Measurements from ENCODE around the gene ERG. TPM values are rescaled to one million over a fixed set of nuclear protein-coding genes. Genes with fewer than 3 reads are reported as not detected.

The ERG gene
- total and polyA plus RNA-seq, 4 donors: 4.8 to 19.6 (median 7.6) TPM

DNA sequence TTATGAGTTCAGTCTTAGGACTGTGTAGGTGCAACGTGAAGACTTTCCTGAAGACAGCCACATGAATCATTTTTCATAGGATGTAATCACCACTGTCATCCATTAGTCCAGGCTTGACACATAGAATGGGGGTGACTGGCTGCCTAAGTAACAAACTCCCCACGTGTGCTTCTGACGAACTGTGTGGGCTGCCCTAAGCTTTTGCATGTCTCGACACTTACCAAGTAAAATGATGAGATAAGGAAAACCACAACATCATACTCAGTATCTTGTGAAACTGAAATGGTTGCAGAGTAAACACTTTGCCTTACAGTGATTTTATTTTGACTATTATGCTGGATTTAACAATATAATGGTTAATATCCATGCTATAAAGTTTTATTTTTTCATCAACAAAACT, 19.5 kb downstream of the ERG start:
- H3K4me1 ChIP-seq (ENCODE audit: control insufficient read depth, insufficient read depth, low read length): peaks cover 3% of the 10 kb centered on the region
- H3K9me3 ChIP-seq (ENCODE audit: control insufficient read depth, insufficient read depth, low read length): no peaks in the 10 kb centered on the region
- no peak overlapping the region for H3K27ac ChIP-seq (ENCODE audit: low read depth, low read length)
- no peak for DNase-seq (ENCODE audit: low read depth in 4 of 6, low spot score in 6 of 6)
- no peak overlapping the region for H3K4me3 ChIP-seq (ENCODE audit: low read depth, low read length)
- H3K27me3 ChIP-seq (ENCODE audit: control insufficient read depth, insufficient read depth, low read length): no peaks in the 10 kb centered on the region
- WGBS (ENCODE audit: insufficient coverage): 100% methylated on average over 1 of the region's 4 CpGs
- H3K36me3 ChIP-seq (ENCODE audit: control insufficient read depth, insufficient read depth, low read length): no peaks in the 10 kb centered on the region

DNA sequence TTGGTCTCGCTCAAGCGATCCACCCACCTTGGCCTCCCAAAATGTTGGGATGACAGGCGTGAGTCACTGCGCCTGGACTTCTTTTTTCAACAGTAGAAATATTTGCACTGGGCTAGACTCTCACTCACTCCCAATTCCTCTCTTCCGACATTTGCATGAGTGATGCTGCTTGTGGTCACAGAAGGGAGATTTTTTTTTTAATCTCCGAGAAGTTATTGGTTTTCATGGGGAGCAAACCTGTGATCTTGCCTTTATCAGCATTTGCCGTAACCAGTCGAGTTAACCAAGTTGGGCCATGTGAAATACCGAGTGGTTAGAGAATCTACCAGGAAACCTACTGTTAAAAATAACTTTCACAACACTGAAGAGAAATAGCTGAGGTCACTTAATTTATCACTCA, 21.1 kb downstream of the ERG start:
- Histone ChIP-seq H3K27ac (ENCODE audit: low read depth, low read length) (no peak overlapping the region), H3K4me1 (ENCODE audit: control insufficient read depth, insufficient read depth, low read length) (peaks cover 8% of the 10 kb centered on the region), H3K27me3 (ENCODE audit: control insufficient read depth, insufficient read depth, low read length) (no peaks in the 10 kb centered on the region), H3K4me3 (ENCODE audit: low read depth, low read length) (no peak overlapping the region), H3K36me3 (ENCODE audit: control insufficient read depth, insufficient read depth, low read length) (no peaks in the 10 kb centered on the region), H3K9me3 (ENCODE audit: control insufficient read depth, insufficient read depth, low read length) (no peaks in the 10 kb centered on the region)
- no peak for DNase-seq (ENCODE audit: low read depth in 4 of 6, low spot score in 6 of 6)
- whole genome bisulfite sequencing (ENCODE audit: insufficient coverage): 84% methylated on average over 6 of the region's 9 CpGs

DNA sequence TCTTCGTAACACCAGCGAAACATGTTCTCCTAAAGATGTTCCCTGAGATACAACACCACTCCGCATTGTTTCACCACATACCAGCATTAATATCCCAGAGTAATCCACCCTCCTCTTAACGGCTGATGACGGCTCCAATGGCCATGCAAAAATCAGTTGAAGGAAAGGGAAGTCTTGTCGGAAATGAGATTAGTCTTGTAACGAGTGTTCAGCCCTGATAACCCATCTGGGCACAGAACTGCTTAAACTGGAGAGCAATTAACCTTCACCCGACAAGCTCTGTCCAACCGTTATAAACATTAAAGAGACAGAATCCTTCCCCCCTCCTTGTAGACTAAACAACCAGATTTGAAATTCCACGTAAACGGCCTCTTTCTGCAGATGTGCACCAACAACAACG, 21.9 kb downstream of the ERG start:
- 78% methylated on average over 5 of the region's 12 CpGs for WGBS (ENCODE audit: insufficient coverage)
- no peak for DNase-seq (ENCODE audit: low read depth in 4 of 6, low spot score in 6 of 6)
- H3K9me3 ChIP-seq (ENCODE audit: control insufficient read depth, insufficient read depth, low read length): no peaks in the 10 kb centered on the region
- H3K4me3 ChIP-seq (ENCODE audit: low read depth, low read length): no peak overlapping the region
- no peaks in the 10 kb centered on the region for H3K36me3 ChIP-seq (ENCODE audit: control insufficient read depth, insufficient read depth, low read length)
- H3K27ac ChIP-seq (ENCODE audit: low read depth, low read length): peak overlapping the region; percentile 40
- H3K27me3 ChIP-seq (ENCODE audit: control insufficient read depth, insufficient read depth, low read length): no peaks in the 10 kb centered on the region
- H3K4me1 ChIP-seq (ENCODE audit: control insufficient read depth, insufficient read depth, low read length): peaks cover 8% of the 10 kb centered on the region

DNA sequence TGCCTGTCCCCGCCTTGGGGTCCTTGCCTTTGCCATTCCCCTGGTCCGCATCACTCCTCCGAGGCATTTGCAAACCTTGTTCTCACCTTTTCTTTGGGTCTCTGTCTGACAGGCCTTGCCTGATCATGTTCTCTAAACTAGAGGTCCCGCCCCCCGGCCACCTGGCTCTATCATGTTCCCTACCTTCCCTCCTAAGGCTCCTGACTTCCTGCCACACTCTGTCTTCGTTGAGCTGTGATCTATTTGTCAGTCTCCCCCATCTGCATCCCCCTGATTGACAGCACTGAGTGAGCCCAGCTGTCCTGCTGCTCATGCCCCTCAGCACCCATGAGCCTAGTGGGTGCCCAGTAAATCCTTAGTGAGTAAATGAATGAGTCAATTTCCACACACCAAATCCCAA, 22.8 kb downstream of the ERG start:
- H3K27ac ChIP-seq (ENCODE audit: low read depth, low read length): peak overlapping the region; percentile 30
- no peaks in the 10 kb centered on the region for H3K27me3 ChIP-seq (ENCODE audit: control insufficient read depth, insufficient read depth, low read length)
- peaks cover 8% of the 10 kb centered on the region for H3K4me1 ChIP-seq (ENCODE audit: control insufficient read depth, insufficient read depth, low read length)
- DNase-seq (ENCODE audit: low read depth in 4 of 6, low spot score in 6 of 6): no peak
- no peaks in the 10 kb centered on the region for H3K9me3 ChIP-seq (ENCODE audit: control insufficient read depth, insufficient read depth, low read length)
- WGBS (ENCODE audit: insufficient coverage): 79% methylated on average over 6 of the region's 6 CpGs
- no peak overlapping the region for H3K4me3 ChIP-seq (ENCODE audit: low read depth, low read length)
- H3K36me3 ChIP-seq (ENCODE audit: control insufficient read depth, insufficient read depth, low read length): no peaks in the 10 kb centered on the region

DNA sequence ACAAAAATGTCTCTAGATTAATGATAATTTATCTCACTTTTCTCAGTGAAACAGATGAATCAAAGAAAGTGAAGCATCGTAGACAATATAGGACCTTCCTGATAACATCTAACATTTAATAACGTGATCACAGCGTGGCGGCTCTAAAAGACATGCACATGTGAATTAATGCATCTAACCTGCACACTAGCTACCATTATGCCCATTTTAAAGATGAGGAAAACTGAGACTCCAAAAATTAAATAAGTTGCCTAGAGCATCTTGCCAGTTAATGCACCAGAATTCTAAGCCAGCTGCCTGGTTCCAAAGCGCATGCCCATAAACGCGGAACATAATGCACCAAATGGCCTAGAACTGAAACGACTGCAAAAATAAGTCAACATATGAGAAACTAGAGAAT, 23.5 kb downstream of the ERG start:
- no peak for DNase-seq (ENCODE audit: low read depth in 4 of 6, low spot score in 6 of 6)
- no peaks in the 10 kb centered on the region for H3K36me3 ChIP-seq (ENCODE audit: control insufficient read depth, insufficient read depth, low read length)
- no peak overlapping the region for H3K27ac ChIP-seq (ENCODE audit: low read depth, low read length)
- H3K27me3 ChIP-seq (ENCODE audit: control insufficient read depth, insufficient read depth, low read length): no peaks in the 10 kb centered on the region
- no peaks in the 10 kb centered on the region for H3K9me3 ChIP-seq (ENCODE audit: control insufficient read depth, insufficient read depth, low read length)
- no CpG with 5 or more reads among the region's 8 CpGs for WGBS (ENCODE audit: insufficient coverage)
- H3K4me3 ChIP-seq (ENCODE audit: low read depth, low read length): no peak overlapping the region
- peaks cover 8% of the 10 kb centered on the region for H3K4me1 ChIP-seq (ENCODE audit: control insufficient read depth, insufficient read depth, low read length)

DNA sequence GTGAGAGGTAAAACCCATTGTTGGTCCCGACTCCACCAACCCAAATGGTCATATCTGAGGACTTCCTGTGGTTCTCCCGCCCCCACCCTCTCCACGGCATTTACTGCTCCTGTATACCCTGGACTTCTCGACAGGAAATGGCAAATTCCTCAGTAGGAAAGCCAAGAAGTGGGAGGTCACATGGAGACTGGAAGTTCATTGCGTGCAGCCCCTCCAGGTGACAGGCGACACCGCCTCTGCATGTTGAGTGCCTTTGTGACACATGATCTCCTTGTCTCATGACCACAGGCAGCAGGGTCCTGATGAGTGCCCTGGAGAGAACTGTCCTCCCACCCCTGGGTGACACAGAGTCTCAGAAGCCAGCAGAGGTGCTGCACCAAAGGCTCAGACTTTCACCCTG, 24.2 kb downstream of the ERG start:
- WGBS (ENCODE audit: insufficient coverage): 87% methylated on average over 5 of the region's 7 CpGs
- Histone ChIP-seq H3K4me1 (ENCODE audit: control insufficient read depth, insufficient read depth, low read length) (peaks cover 8% of the 10 kb centered on the region), H3K4me3 (ENCODE audit: low read depth, low read length) (no peak overlapping the region), H3K27me3 (ENCODE audit: control insufficient read depth, insufficient read depth, low read length) (no peaks in the 10 kb centered on the region), H3K27ac (ENCODE audit: low read depth, low read length) (no peak overlapping the region), H3K9me3 (ENCODE audit: control insufficient read depth, insufficient read depth, low read length) (no peaks in the 10 kb centered on the region), H3K36me3 (ENCODE audit: control insufficient read depth, insufficient read depth, low read length) (no peaks in the 10 kb centered on the region)
- DNase-seq (ENCODE audit: low read depth in 4 of 6, low spot score in 6 of 6): no peak

DNA sequence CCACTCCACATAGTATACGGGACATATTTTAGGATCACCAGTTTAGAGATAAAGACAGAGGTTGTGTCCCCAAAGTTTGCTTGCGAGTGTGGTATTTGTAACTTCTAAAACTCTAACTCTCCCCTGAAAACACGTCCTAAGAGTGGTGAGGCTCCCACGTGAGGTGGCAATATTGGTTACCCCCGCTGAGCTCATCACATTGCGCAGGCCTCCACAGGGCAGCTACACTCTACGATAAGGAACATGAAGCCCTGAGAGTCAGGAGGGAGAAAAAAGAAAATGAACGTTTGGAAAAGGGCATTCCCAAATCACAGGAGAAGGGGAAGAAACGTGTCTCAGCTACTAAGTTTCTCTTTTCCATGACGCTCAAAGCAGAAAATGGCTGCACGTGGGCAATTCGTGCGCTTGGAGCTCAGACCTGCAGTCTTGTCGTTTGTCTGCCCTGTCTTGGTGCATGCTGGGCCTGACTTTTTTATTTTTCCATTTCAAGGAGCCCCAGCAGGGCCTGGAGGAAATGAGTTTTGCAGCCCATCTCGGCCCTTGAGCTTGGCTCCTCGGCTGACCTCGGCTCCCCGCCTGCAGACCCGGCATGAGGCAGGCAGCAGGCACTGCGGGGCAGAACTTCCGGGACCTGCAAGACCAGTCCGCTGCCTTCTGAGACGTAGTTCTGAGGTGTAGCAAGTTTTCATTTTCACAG, 25.7 kb downstream of the ERG start:
- no peaks in the 10 kb centered on the region for H3K9me3 ChIP-seq (ENCODE audit: control insufficient read depth, insufficient read depth, low read length)
- H3K36me3 ChIP-seq (ENCODE audit: control insufficient read depth, insufficient read depth, low read length): no peaks in the 10 kb centered on the region
- H3K27me3 ChIP-seq (ENCODE audit: control insufficient read depth, insufficient read depth, low read length): no peaks in the 10 kb centered on the region
- peaks cover 8% of the 10 kb centered on the region for H3K4me1 ChIP-seq (ENCODE audit: control insufficient read depth, insufficient read depth, low read length)
- H3K27ac ChIP-seq (ENCODE audit: low read depth, low read length): peak overlapping the region; percentile 7
- H3K4me3 ChIP-seq (ENCODE audit: low read depth, low read length): no peak overlapping the region
- peak in 1 of 6 donors; percentile 44 for DNase-seq (ENCODE audit: low read depth in 4 of 6, low spot score in 6 of 6)
- 49% methylated on average over 15 of the region's 23 CpGs for WGBS (ENCODE audit: insufficient coverage)

DNA sequence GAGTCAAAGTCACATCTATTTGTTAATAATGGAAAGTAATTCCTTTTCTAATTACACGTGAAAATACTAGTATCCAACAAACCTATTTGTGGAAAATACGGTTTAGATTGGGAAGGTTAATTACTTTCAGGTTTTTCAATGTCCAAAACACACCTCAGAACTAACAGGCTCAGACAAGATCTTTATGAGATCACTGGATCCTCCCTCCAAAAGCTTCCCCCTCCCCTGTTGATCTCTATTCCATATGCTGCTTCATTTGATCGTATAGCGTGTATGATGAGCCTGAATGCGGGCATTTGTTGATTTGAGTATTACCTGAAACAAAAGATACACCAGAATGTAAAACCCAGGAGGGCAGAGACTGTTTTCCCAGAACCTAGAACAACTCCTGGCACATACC, 26.5 kb downstream of the ERG start:
- no peaks in the 10 kb centered on the region for H3K36me3 ChIP-seq (ENCODE audit: control insufficient read depth, insufficient read depth, low read length)
- H3K27ac ChIP-seq (ENCODE audit: low read depth, low read length): no peak overlapping the region

DNA sequence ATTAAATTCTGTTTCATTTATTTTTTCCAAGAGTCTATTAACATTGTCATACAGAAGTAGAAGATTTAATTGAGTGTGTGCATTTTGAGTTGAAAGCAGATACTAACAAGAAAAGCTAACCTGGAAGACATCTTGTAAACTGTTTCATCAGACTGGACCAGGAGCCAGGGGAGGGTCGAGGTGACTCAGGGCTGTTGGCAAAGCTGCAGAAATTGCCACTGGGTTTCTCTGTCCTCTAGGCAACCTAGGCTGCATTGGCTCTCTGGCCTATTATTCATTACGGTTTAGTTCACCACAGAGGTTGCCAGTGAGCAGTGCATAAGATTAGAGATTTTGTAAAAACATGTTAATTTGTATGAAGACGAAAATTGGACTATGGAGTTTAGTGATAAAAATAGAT, 27.5 kb downstream of the ERG start:
- Histone ChIP-seq H3K4me1 (ENCODE audit: control insufficient read depth, insufficient read depth, low read length) (peaks cover 8% of the 10 kb centered on the region), H3K9me3 (ENCODE audit: control insufficient read depth, insufficient read depth, low read length) (no peaks in the 10 kb centered on the region), H3K4me3 (ENCODE audit: low read depth, low read length) (no peak overlapping the region), H3K36me3 (ENCODE audit: control insufficient read depth, insufficient read depth, low read length) (no peaks in the 10 kb centered on the region), H3K27me3 (ENCODE audit: control insufficient read depth, insufficient read depth, low read length) (no peaks in the 10 kb centered on the region), H3K27ac (ENCODE audit: low read depth, low read length) (no peak overlapping the region)
- WGBS (ENCODE audit: insufficient coverage): 80% methylated on average over 1 of the region's 3 CpGs
- DNase-seq (ENCODE audit: low read depth in 4 of 6, low spot score in 6 of 6): no peak

More for the DNA sequence above, 26.5 kb downstream of the ERG start:
- peaks cover 8% of the 10 kb centered on the region for H3K4me1 ChIP-seq (ENCODE audit: control insufficient read depth, insufficient read depth, low read length)
- no peak for DNase-seq (ENCODE audit: low read depth in 4 of 6, low spot score in 6 of 6)
- WGBS (ENCODE audit: insufficient coverage): no CpG with 5 or more reads among the region's 5 CpGs
- no peaks in the 10 kb centered on the region for H3K9me3 ChIP-seq (ENCODE audit: control insufficient read depth, insufficient read depth, low read length)
- no peaks in the 10 kb centered on the region for H3K27me3 ChIP-seq (ENCODE audit: control insufficient read depth, insufficient read depth, low read length)
- no peak overlapping the region for H3K4me3 ChIP-seq (ENCODE audit: low read depth, low read length)

DNA sequence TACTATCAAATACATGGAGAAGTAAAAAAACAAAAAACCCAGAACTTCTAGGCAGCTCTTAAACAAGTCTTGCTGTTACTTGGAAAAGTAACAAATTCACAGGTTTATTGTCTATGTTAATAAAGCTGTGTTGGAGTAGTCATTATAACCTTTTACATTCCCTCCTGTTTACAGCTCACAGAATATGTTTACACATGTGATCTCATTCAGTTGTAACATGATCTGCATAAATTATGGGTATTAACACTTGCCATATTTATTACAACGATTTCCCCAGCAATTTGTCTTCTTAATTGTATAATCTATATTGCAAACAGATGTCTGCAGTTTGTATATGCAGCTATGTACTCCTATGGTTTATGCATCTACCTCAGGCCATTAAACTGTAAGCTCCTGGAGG, 28.6 kb downstream of the ERG start:
- Histone ChIP-seq H3K27ac (ENCODE audit: low read depth, low read length) (no peak overlapping the region), H3K4me1 (ENCODE audit: control insufficient read depth, insufficient read depth, low read length) (peaks cover 5% of the 10 kb centered on the region), H3K27me3 (ENCODE audit: control insufficient read depth, insufficient read depth, low read length) (no peaks in the 10 kb centered on the region), H3K9me3 (ENCODE audit: control insufficient read depth, insufficient read depth, low read length) (no peaks in the 10 kb centered on the region), H3K4me3 (ENCODE audit: low read depth, low read length) (no peak overlapping the region), H3K36me3 (ENCODE audit: control insufficient read depth, insufficient read depth, low read length) (no peaks in the 10 kb centered on the region)
- WGBS (ENCODE audit: insufficient coverage): no CpG with 5 or more reads among the region's 1 CpG
- DNase-seq (ENCODE audit: low read depth in 4 of 6, low spot score in 6 of 6): no peak

Data from spinal cord (tissue), 10 donors.